HT-29 (cell line): Measurements from ENCODE around the gene ATRNL1. TPM values are rescaled to one million over a fixed set of nuclear protein-coding genes. Genes with fewer than 3 reads are reported as not detected.

Experiments used
- DNase-seq: peaks from one replicate; pipeline ENCODE4 v3.0.0-alpha.2; 2015; ENCODE audit warnings: low spot score
- total RNA-seq: library from RNA; depleted of rRNA; stranded (reverse); fragments of >200 nt; shearing (Covaris generic); gene quantifications from 2 replicates; pipeline ENCODE4 v1.2.3, GENCODE V29; 2014

ATRNL1 gene
- total RNA-seq, 1 experiment from 2014 or later, result not detected

GRCh38 chr10:115902596-115902995 lies 809.4 kb downstream of the ATRNL1 start:
- no peak for DNase-seq

- DNase-seq, result no peak
Observed at GRCh38 chr10:115903207-115903606, 810.0 kb downstream of the ATRNL1 start.

- no peak for DNase-seq
Observed at GRCh38 chr10:115903845-115904244, 810.7 kb downstream of the ATRNL1 start.

GRCh38 chr10:115909037-115909436 lies 815.9 kb downstream of the ATRNL1 start:
- no peak for DNase-seq

GRCh38 chr10:115909962-115910731 lies 817.0 kb downstream of the ATRNL1 start:
- no peak for DNase-seq

GRCh38 chr10:115914475-115914874 lies 821.3 kb downstream of the ATRNL1 start:
- no peak for DNase-seq

GRCh38 chr10:115915429-115915828 lies 822.3 kb downstream of the ATRNL1 start:
- DNase-seq, result no peak

GRCh38 chr10:115918812-115919211 lies 825.6 kb downstream of the ATRNL1 start:
- DNase-seq, result no peak

GRCh38 chr10:115921795-115922194 lies 828.6 kb downstream of the ATRNL1 start:
- no peak for DNase-seq

- no peak for DNase-seq
Observed at GRCh38 chr10:115931309-115931708, 838.1 kb downstream of the ATRNL1 start.

GRCh38 chr10:115932099-115932498 lies 838.9 kb downstream of the ATRNL1 start:
- DNase-seq, result no peak

GRCh38 chr10:115933098-115933497 lies 839.9 kb downstream of the ATRNL1 start:
- DNase-seq, result no peak

- no peak for DNase-seq
Observed at GRCh38 chr10:115935731-115936130, 842.6 kb downstream of the ATRNL1 start.

- no peak for DNase-seq
Observed at GRCh38 chr10:115936926-115937767, 844.0 kb downstream of the ATRNL1 start.

GRCh38 chr10:115937768-115938056 lies 844.5 kb downstream of the ATRNL1 start:
- no peak for DNase-seq

GRCh38 chr10:115939101-115939854 lies 846.1 kb downstream of the ATRNL1 start:
- DNase-seq, result no peak

- DNase-seq, result no peak
Observed at GRCh38 chr10:115941361-115941771, 848.2 kb downstream of the ATRNL1 start.

- no peak for DNase-seq
Observed at GRCh38 chr10:115942101-115942500, 848.9 kb downstream of the ATRNL1 start.

GRCh38 chr10:115944538-115944937 lies 851.4 kb downstream of the ATRNL1 start:
- DNase-seq, result no peak

GRCh38 chr10:115945701-115946445 lies 852.7 kb downstream of the ATRNL1 start:
- no peak for DNase-seq

- no peak for DNase-seq
Observed at GRCh38 chr10:115947104-115947503, 853.9 kb downstream of the ATRNL1 start.
